Neural progenitor cell (in vitro differentiated cells): Measurements from ENCODE around the gene ZNF536. TPM values are rescaled to one million over a fixed set of nuclear protein-coding genes. Genes with fewer than 3 reads are reported as not detected.

Source experiments
- DNase-seq: peaks from one replicate; pipeline ENCODE4 v3.0.0-alpha.2; 2016; ENCODE audit warnings: low spot score
- H2AFZ ChIP-seq: fragments of 200-600 bp; sonication (generic); replicated peaks from 2 replicates; pipeline ENCODE4 v1.6.1; 2016; ENCODE audit warnings: antibody characterized with exemption
- H3F3A ChIP-seq: fragments of 200-600 bp; sonication (generic); 2 replicates; pipeline ENCODE4 v1.6.1; 2016; ENCODE audit warnings: antibody characterized with exemption, low read depth
- H3K27ac ChIP-seq: fragments of 200-600 bp; sonication (generic); 2 replicates; pipeline ENCODE4 v1.5.1; 2016; ENCODE audit warnings: mild to moderate bottlenecking
- H3K27me3 ChIP-seq: fragments of 200-600 bp; sonication (generic); 2 replicates; pipeline ENCODE4 v1.6.1; 2016; ENCODE audit warnings: mild to moderate bottlenecking, moderate library complexity
- H3K36me3 ChIP-seq: fragments of 200-600 bp; sonication (generic); 2 replicates; pipeline ENCODE4 v1.5.1; 2016
- H3K4me1 ChIP-seq: fragments of 200-600 bp; sonication (generic); 2 replicates; pipeline ENCODE4 v1.6.1; 2016; ENCODE audit warnings: mixed run types
- H3K4me2 ChIP-seq: fragments of 200-600 bp; sonication (generic); 2 replicates; pipeline ENCODE4 v1.6.1; 2016
- H3K4me3 ChIP-seq: fragments of 200-600 bp; sonication (generic); 2 replicates; pipeline ENCODE4 v1.5.1; 2016
- H3K79me2 ChIP-seq: fragments of 200-600 bp; sonication (generic); 2 replicates; pipeline ENCODE4 v1.6.1; 2016; ENCODE audit warnings: low read depth
- H3K9ac ChIP-seq: fragments of 200-600 bp; sonication (generic); 2 replicates; pipeline ENCODE4 v1.6.1; 2016
- H3K9me3 ChIP-seq: fragments of 200-600 bp; sonication (generic); 2 replicates; pipeline ENCODE4 v1.5.1; 2016; ENCODE audit warnings: low read depth
- H4K20me1 ChIP-seq: fragments of 200-600 bp; sonication (generic); 2 replicates; pipeline ENCODE4 v1.6.1; 2016; ENCODE audit warnings: low read depth
- H3K27ac Mint-ChIP-seq: 3 replicates; pipeline ENCODE4 v1.8.0; 2021; ENCODE audit warnings: mixed read lengths
- H3K27me3 Mint-ChIP-seq: 2 replicates; pipeline ENCODE4 v1.8.0; 2022; ENCODE audit warnings: low read depth, mild to moderate bottlenecking, inconsistent platforms, moderate library complexity, mixed read lengths; ENCODE audit not compliant: insufficient read depth
- H3K36me3 Mint-ChIP-seq: 3 replicates; pipeline ENCODE4 v1.8.0; 2021; ENCODE audit warnings: mixed read lengths
- H3K4me1 Mint-ChIP-seq: 3 replicates; pipeline ENCODE4 v1.8.0; 2021; ENCODE audit warnings: mixed read lengths
- H3K4me3 Mint-ChIP-seq: 3 replicates; pipeline ENCODE4 v1.8.0; 2021; ENCODE audit warnings: mild to moderate bottlenecking, moderate library complexity, mixed read lengths
- H3K9me3 Mint-ChIP-seq: 3 replicates; pipeline ENCODE4 v1.8.0; 2020; ENCODE audit warnings: mixed read lengths
- EZH2 ChIP-seq: fragments of 200-600 bp; sonication (generic); IDR thresholded peaks from 2 replicates; pipeline ENCODE4 v1.6.1; 2017; ENCODE audit warnings: antibody characterized with exemption, mild to moderate bottlenecking, moderate library complexity
- EZH2phosphoT487 ChIP-seq: fragments of 200-600 bp; sonication (generic); IDR thresholded peaks from 2 replicates; pipeline ENCODE4 v1.6.1; 2017; ENCODE audit warnings: antibody characterized with exemption
- total RNA-seq: library from RNA; depleted of rRNA; stranded (reverse); fragments of >200 nt; gene quantifications from 2 replicates; pipeline ENCODE4 v1.2.3, GENCODE V29; 2015; ENCODE audit warnings: low replicate concordance
- TF ChIP-seq, protein P1 (sequence below): fragments of 200-600 bp; sonication (generic); IDR thresholded peaks from 2 replicates; pipeline ENCODE4 v1.5.1; 2017; ENCODE audit warnings: antibody characterized with exemption, mild to moderate bottlenecking

The ZNF536 gene
- total RNA-seq, 1 donor from 2014 or later = 0.24 TPM

DNA sequence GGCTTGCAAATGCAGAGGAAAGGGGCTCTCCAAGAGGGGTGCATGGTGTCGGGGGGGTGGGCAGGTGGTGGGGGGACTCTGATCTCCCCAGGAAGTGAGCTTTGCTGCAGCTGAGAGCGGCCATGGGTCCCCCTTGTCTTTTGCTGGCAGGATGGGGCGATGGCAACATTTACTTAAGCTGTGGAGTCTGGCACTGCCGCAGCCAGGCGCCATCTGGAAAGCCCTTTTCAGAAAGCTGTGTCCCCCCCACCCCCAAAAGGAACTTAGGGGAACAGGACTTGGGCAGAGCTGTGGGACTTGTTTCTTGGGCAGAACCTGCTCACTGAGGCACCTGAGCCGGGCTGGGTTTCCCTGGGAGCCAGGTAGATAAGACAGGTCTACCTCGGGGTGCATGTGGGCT, 80.7 kb downstream of the ZNF536 start:
- H3K4me3 ChIP-seq = no peak overlapping the region
- H2AFZ ChIP-seq = no peak overlapping the region
- no peak overlapping the region for H3K4me2 ChIP-seq
- Mint-ChIP-seq H3K4me3 (no peak overlapping the region), H3K9me3 (no peaks in the 10 kb centered on the region), H3K27ac (no peak overlapping the region), H3K27me3 (peaks cover 4% of the 10 kb centered on the region), H3K36me3 (no peaks in the 10 kb centered on the region), H3K4me1 (peaks cover 40% of the 10 kb centered on the region)
- H3K79me2 ChIP-seq = no peaks in the 10 kb centered on the region
- H3K27me3 ChIP-seq = no peaks in the 10 kb centered on the region
- H4K20me1 ChIP-seq = no peaks in the 10 kb centered on the region
- no peak overlapping the region for H3K9ac ChIP-seq
- H3K27ac ChIP-seq = no peak overlapping the region
- H3F3A ChIP-seq = peaks cover 29% of the 10 kb centered on the region
- no peaks in the 10 kb centered on the region for H3K9me3 ChIP-seq
- H3K36me3 ChIP-seq = no peaks in the 10 kb centered on the region
- TF ChIP-seq EZH2phosphoT487 = no peak
- TF ChIP-seq, protein P1, sequence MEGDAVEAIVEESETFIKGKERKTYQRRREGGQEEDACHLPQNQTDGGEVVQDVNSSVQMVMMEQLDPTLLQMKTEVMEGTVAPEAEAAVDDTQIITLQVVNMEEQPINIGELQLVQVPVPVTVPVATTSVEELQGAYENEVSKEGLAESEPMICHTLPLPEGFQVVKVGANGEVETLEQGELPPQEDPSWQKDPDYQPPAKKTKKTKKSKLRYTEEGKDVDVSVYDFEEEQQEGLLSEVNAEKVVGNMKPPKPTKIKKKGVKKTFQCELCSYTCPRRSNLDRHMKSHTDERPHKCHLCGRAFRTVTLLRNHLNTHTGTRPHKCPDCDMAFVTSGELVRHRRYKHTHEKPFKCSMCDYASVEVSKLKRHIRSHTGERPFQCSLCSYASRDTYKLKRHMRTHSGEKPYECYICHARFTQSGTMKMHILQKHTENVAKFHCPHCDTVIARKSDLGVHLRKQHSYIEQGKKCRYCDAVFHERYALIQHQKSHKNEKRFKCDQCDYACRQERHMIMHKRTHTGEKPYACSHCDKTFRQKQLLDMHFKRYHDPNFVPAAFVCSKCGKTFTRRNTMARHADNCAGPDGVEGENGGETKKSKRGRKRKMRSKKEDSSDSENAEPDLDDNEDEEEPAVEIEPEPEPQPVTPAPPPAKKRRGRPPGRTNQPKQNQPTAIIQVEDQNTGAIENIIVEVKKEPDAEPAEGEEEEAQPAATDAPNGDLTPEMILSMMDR = no peak
- TF ChIP-seq EZH2 = no peak
- H3K4me1 ChIP-seq = peaks cover 28% of the 10 kb centered on the region
- no peak for DNase-seq

DNA sequence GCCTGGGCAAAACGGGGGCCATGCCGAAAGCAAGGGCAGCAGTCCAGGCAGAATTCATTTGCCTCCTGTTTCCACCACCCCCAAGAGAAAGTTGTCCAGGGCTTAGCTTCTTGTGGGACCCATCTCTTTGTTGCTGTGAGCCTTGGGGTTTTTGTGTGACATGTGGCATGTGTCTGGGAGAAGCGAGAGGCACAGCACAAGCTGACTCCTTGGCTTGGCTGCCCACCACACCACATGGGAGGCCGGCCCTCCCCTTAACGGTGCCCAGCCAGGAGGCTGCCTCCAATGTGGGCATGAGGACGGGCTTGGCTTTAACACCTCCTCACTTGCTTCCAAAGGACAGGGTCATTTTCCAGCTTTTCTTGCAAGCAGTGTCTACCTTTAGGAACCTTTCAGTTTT, 81.6 kb downstream of the ZNF536 start:
- Histone ChIP-seq H4K20me1 (no peaks in the 10 kb centered on the region), H3K4me2 (no peak overlapping the region), H3K4me3 (no peak overlapping the region), H2AFZ (no peak overlapping the region), H3K4me1 (peaks cover 22% of the 10 kb centered on the region), H3K36me3 (no peaks in the 10 kb centered on the region), H3F3A (peaks cover 21% of the 10 kb centered on the region), H3K9me3 (no peaks in the 10 kb centered on the region), H3K27ac (no peak overlapping the region), H3K79me2 (no peaks in the 10 kb centered on the region), H3K9ac (no peak overlapping the region), H3K27me3 (no peaks in the 10 kb centered on the region)
- H3K4me3 Mint-ChIP-seq = no peak overlapping the region
- H3K27ac Mint-ChIP-seq = no peak overlapping the region
- no peaks in the 10 kb centered on the region for H3K9me3 Mint-ChIP-seq
- DNase-seq = no peak
- TF ChIP-seq EZH2 = no peak
- TF ChIP-seq, protein P1 = no peak
- TF ChIP-seq EZH2phosphoT487 = no peak
- no peaks in the 10 kb centered on the region for H3K36me3 Mint-ChIP-seq
- H3K4me1 Mint-ChIP-seq = peaks cover 32% of the 10 kb centered on the region
- H3K27me3 Mint-ChIP-seq = peaks cover 4% of the 10 kb centered on the region

DNA sequence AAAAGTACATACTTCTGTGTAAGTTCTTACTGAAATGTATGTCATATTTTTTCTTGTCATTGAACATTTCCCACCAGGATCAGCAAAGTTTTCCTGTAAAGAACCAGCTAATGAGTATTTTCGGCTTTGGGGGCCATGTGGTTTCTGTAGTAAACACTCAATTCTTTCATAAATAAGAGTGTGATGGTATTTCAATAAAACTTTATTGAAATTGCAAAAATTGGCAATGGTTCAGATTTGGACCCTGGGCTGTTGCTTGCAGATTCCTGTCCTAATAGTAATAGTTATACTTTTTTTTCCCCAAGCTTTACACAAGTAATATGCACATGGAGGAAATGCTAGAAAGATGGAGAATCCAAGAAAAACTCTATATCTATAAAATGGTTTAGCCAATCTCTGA, 83.7 kb downstream of the ZNF536 start:
- Mint-ChIP-seq H3K27me3 (peaks cover 4% of the 10 kb centered on the region), H3K36me3 (no peaks in the 10 kb centered on the region), H3K4me1 (peaks cover 17% of the 10 kb centered on the region), H3K27ac (no peak overlapping the region), H3K9me3 (peaks cover 3% of the 10 kb centered on the region), H3K4me3 (no peak overlapping the region)
- H3K79me2 ChIP-seq = no peaks in the 10 kb centered on the region
- H3K27ac ChIP-seq = no peak overlapping the region
- TF ChIP-seq EZH2phosphoT487 (no peak), EZH2 (no peak)
- TF ChIP-seq, protein P1 = no peak
- no peak for DNase-seq
- H2AFZ ChIP-seq = no peak overlapping the region
- H3K4me3 ChIP-seq = no peak overlapping the region
- no peaks in the 10 kb centered on the region for H3K36me3 ChIP-seq
- H3K4me2 ChIP-seq = no peak overlapping the region
- no peaks in the 10 kb centered on the region for H3K9me3 ChIP-seq
- peaks cover under 1% of the 10 kb centered on the region for H3K4me1 ChIP-seq
- H3K27me3 ChIP-seq = no peaks in the 10 kb centered on the region
- H4K20me1 ChIP-seq = no peaks in the 10 kb centered on the region
- no peaks in the 10 kb centered on the region for H3F3A ChIP-seq
- H3K9ac ChIP-seq = no peak overlapping the region
